Karpas-422 (cell line): ENCODE data around the gene EIF4G3. TPM values are rescaled to one million over a fixed set of nuclear protein-coding genes. Genes with fewer than 3 reads are reported as not detected.
"Not testable (repeated sequence)": the region's sequence is repeated elsewhere in the genome, so short reads cannot be mapped to it uniquely, and the experiment has no call there.

Source experiments
- DNase-seq: peaks from one replicate; pipeline ENCODE4 v3.0.0-alpha.2; 2015
- H2AFZ ChIP-seq: fragments of 200-600 bp; sonication (generic); 2 replicates; pipeline ENCODE4 v1.6.1; 2014; ENCODE audit warnings: antibody characterized with exemption, low read length, mixed read lengths
- H3K27ac ChIP-seq: fragments of 200-600 bp; sonication (generic); 2 replicates; pipeline ENCODE4 v1.5.1; 2014; ENCODE audit warnings: mild to moderate bottlenecking, low read length, moderate library complexity
- H3K27me3 ChIP-seq: fragments of 200-600 bp; sonication (generic); 2 replicates; pipeline ENCODE4 v1.6.1; 2014; ENCODE audit warnings: low read length, mixed read lengths
- H3K36me3 ChIP-seq: fragments of 200-600 bp; sonication (generic); 2 replicates; pipeline ENCODE4 v1.6.1; 2014; ENCODE audit warnings: low read length, mixed read lengths; ENCODE audit not compliant: insufficient read depth
- H3K4me1 ChIP-seq: fragments of 200-600 bp; sonication (generic); 2 replicates; pipeline ENCODE4 v1.6.1; 2014; ENCODE audit warnings: mild to moderate bottlenecking, low read length, mixed read lengths
- H3K4me2 ChIP-seq: fragments of 200-600 bp; sonication (generic); 2 replicates; pipeline ENCODE4 v1.6.1; 2014; ENCODE audit warnings: low read length, low read depth, mild to moderate bottlenecking; ENCODE audit not compliant: poor library complexity, severe bottlenecking
- H3K4me3 ChIP-seq: fragments of 200-600 bp; sonication (generic); 2 replicates; pipeline ENCODE4 v1.5.1; 2014; ENCODE audit warnings: mild to moderate bottlenecking, antibody characterized with exemption, low read length, mixed read lengths
- H3K79me2 ChIP-seq: fragments of 200-600 bp; sonication (generic); 2 replicates; pipeline ENCODE4 v1.6.1; 2014; ENCODE audit warnings: mild to moderate bottlenecking, low read length, mixed read lengths
- H3K9ac ChIP-seq: fragments of 200-600 bp; sonication (generic); 2 replicates; pipeline ENCODE4 v1.6.0; 2014; ENCODE audit warnings: low read length
- H3K9me2 ChIP-seq: fragments of 200-600 bp; sonication (generic), shearing (Covaris generic); replicated peaks from 2 replicates; pipeline ENCODE4 v1.6.0; 2014; ENCODE audit warnings: mild to moderate bottlenecking, low read length, moderate library complexity; ENCODE audit not compliant: insufficient read depth
- H3K9me3 ChIP-seq: fragments of 300-700, 200-600 bp; sonication (generic); 2 replicates; pipeline ENCODE4 v1.6.1; 2014; ENCODE audit warnings: low read length, mixed read lengths
- H4K20me1 ChIP-seq: fragments of 200-600 bp; sonication (generic); 2 replicates; pipeline ENCODE4 v1.6.1; 2014; ENCODE audit warnings: mild to moderate bottlenecking, antibody characterized with exemption, low read length, low read depth; ENCODE audit not compliant: insufficient read depth
- total RNA-seq: library from RNA; depleted of rRNA; stranded (reverse); fragments of >200 nt; shearing (Covaris generic); gene quantifications from 2 replicates; pipeline ENCODE4 v1.2.3, GENCODE V29; 2014; ENCODE audit warnings: low replicate concordance

The EIF4G3 gene
- total RNA-seq, 1 experiment from 2014 or later: 139 TPM

- Histone ChIP-seq H3K27me3 (no peaks in the 10 kb centered on the region), H3K4me1 (no peaks in the 10 kb centered on the region), H3K79me2 (peaks cover 65% of the 10 kb centered on the region), H3K27ac (no peak overlapping the region), H3K4me3 (no peak overlapping the region), H3K4me2 (no peak overlapping the region), H4K20me1 (no peaks in the 10 kb centered on the region), H2AFZ (no peak overlapping the region), H3K9me3 (no peaks in the 10 kb centered on the region), H3K9ac (no peak overlapping the region), H3K9me2 (no peaks in the 10 kb centered on the region), H3K36me3 (peaks cover 34% of the 10 kb centered on the region)
- no peak for DNase-seq
Observed at GRCh38 chr1:20935717-20936116, 241.0 kb downstream of the EIF4G3 start.

GRCh38 chr1:20932437-20932977 is 244.2 kb downstream of the EIF4G3 start:
- H3K27ac ChIP-seq: no peak overlapping the region
- no peak for DNase-seq

GRCh38 chr1:20931930-20932436 is 244.7 kb downstream of the EIF4G3 start:
- Histone ChIP-seq H3K4me3 (no peak overlapping the region), H3K79me2 (peaks cover 63% of the 10 kb centered on the region), H3K27me3 (no peaks in the 10 kb centered on the region), H3K36me3 (peaks cover 41% of the 10 kb centered on the region), H4K20me1 (no peaks in the 10 kb centered on the region), H3K27ac (no peak overlapping the region), H3K4me1 (peaks cover 28% of the 10 kb centered on the region), H3K9ac (no peak overlapping the region), H2AFZ (no peak overlapping the region), H3K9me2 (no peaks in the 10 kb centered on the region), H3K4me2 (no peak overlapping the region), H3K9me3 (no peaks in the 10 kb centered on the region)
- no peak for DNase-seq

More at GRCh38 chr1:20932437-20932977, 244.2 kb downstream of the EIF4G3 start:
- H3K9ac ChIP-seq: no peak overlapping the region
- peaks cover 41% of the 10 kb centered on the region for H3K36me3 ChIP-seq
- no peaks in the 10 kb centered on the region for H3K27me3 ChIP-seq
- no peak overlapping the region for H3K4me2 ChIP-seq
- H3K4me3 ChIP-seq: no peak overlapping the region
- H4K20me1 ChIP-seq: no peaks in the 10 kb centered on the region
- no peaks in the 10 kb centered on the region for H3K9me2 ChIP-seq
- H3K4me1 ChIP-seq: peaks cover 25% of the 10 kb centered on the region
- no peaks in the 10 kb centered on the region for H3K9me3 ChIP-seq
- H3K79me2 ChIP-seq: peaks cover 64% of the 10 kb centered on the region
- no peak overlapping the region for H2AFZ ChIP-seq

GRCh38 chr1:20930427-20930826 is 246.3 kb downstream of the EIF4G3 start:
- H3K79me2 ChIP-seq: peaks cover 62% of the 10 kb centered on the region
- no peak overlapping the region for H2AFZ ChIP-seq
- no peaks in the 10 kb centered on the region for H3K9me3 ChIP-seq
- H3K36me3 ChIP-seq: peaks cover 38% of the 10 kb centered on the region
- no peak overlapping the region for H3K27ac ChIP-seq
- H3K27me3 ChIP-seq: no peaks in the 10 kb centered on the region
- no peak overlapping the region for H3K4me3 ChIP-seq
- no peaks in the 10 kb centered on the region for H4K20me1 ChIP-seq
- no peak overlapping the region for H3K9ac ChIP-seq
- DNase-seq: no peak
- H3K4me1 ChIP-seq: peaks cover 28% of the 10 kb centered on the region
- no peaks in the 10 kb centered on the region for H3K9me2 ChIP-seq
- H3K4me2 ChIP-seq: no peak overlapping the region

- Histone ChIP-seq H3K9me2 (no peaks in the 10 kb centered on the region), H3K4me1 (peaks cover 28% of the 10 kb centered on the region), H3K9ac (no peak overlapping the region), H3K4me3 (no peak overlapping the region), H3K79me2 (peaks cover 62% of the 10 kb centered on the region), H4K20me1 (no peaks in the 10 kb centered on the region), H3K36me3 (peaks cover 26% of the 10 kb centered on the region), H2AFZ (no peak overlapping the region), H3K27me3 (no peaks in the 10 kb centered on the region), H3K9me3 (no peaks in the 10 kb centered on the region), H3K27ac (no peak overlapping the region), H3K4me2 (no peak overlapping the region)
- no peak for DNase-seq
Observed at GRCh38 chr1:20928146-20928545, 248.6 kb downstream of the EIF4G3 start.

GRCh38 chr1:20921285-20921684 is 255.4 kb downstream of the EIF4G3 start:
- Histone ChIP-seq H4K20me1 (no peaks in the 10 kb centered on the region), H2AFZ (no peak overlapping the region), H3K27ac (no peak overlapping the region), H3K4me3 (no peak overlapping the region), H3K4me1 (no peaks in the 10 kb centered on the region), H3K27me3 (no peaks in the 10 kb centered on the region), H3K9me2 (no peaks in the 10 kb centered on the region), H3K4me2 (no peak overlapping the region), H3K36me3 (peaks cover 16% of the 10 kb centered on the region; the same call in 1 of the 2 replicates), H3K79me2 (peaks cover 62% of the 10 kb centered on the region), H3K9me3 (no peaks in the 10 kb centered on the region), H3K9ac (no peak overlapping the region)
- DNase-seq: no peak

- no peak overlapping the region for H3K27ac ChIP-seq
- no peaks in the 10 kb centered on the region for H3K4me1 ChIP-seq
- no peak overlapping the region for H3K4me2 ChIP-seq
- H4K20me1 ChIP-seq: no peaks in the 10 kb centered on the region
- no peak overlapping the region for H2AFZ ChIP-seq
- no peak overlapping the region for H3K4me3 ChIP-seq
- no peaks in the 10 kb centered on the region for H3K9me3 ChIP-seq
- H3K36me3 ChIP-seq: peaks cover 23% of the 10 kb centered on the region
- no peaks in the 10 kb centered on the region for H3K9me2 ChIP-seq
- no peaks in the 10 kb centered on the region for H3K27me3 ChIP-seq
- peaks cover 52% of the 10 kb centered on the region for H3K79me2 ChIP-seq
- DNase-seq: no peak
- H3K9ac ChIP-seq: no peak overlapping the region
Observed at GRCh38 chr1:20913242-20913641, 263.5 kb downstream of the EIF4G3 start.

- H3K4me1 ChIP-seq, H3K4me2 ChIP-seq, H3K9ac ChIP-seq, H3K9me3 ChIP-seq, H3K9me2 ChIP-seq, H3K27ac ChIP-seq, DNase-seq, H2AFZ ChIP-seq, H3K4me3 ChIP-seq, H3K27me3 ChIP-seq, H4K20me1 ChIP-seq: not testable (repeated sequence)
- Histone ChIP-seq H3K79me2 (peaks cover 40% of the 10 kb centered on the region), H3K36me3 (peaks cover 13% of the 10 kb centered on the region)
Observed at GRCh38 chr1:20907526-20907925, 269.2 kb downstream of the EIF4G3 start.
